DMS114 treated with DMSO at 0.1 percent for 48 hours (cell line): Measurements from ENCODE around the gene NPPB.
A peak's percentile ranks its signal among the peaks of the same experiment; 100 is the strongest.
"Not testable (repeated sequence)": the region's sequence is repeated elsewhere in the genome, so short reads cannot be mapped to it uniquely, and the experiment has no call there.

Experiments
- DNase-seq: peaks from one replicate; lab custom pipeline; 2025; ENCODE audit not compliant: unreplicated experiment; lab: John Stamatoyannopoulos, UW

NPPB gene

GRCh38 chr1:11858613-11858967, at the start of gene NPPB:
NPPB (minus strand) TSS chr1:11858945; CDS start chr1:11858833, 112 bp downstream.
- DNase-seq, result no peak

GRCh38 chr1:11908095-11908675, 49.4 kb upstream of the NPPB start:
- DNase-seq, result peak; percentile 99

DNA sequence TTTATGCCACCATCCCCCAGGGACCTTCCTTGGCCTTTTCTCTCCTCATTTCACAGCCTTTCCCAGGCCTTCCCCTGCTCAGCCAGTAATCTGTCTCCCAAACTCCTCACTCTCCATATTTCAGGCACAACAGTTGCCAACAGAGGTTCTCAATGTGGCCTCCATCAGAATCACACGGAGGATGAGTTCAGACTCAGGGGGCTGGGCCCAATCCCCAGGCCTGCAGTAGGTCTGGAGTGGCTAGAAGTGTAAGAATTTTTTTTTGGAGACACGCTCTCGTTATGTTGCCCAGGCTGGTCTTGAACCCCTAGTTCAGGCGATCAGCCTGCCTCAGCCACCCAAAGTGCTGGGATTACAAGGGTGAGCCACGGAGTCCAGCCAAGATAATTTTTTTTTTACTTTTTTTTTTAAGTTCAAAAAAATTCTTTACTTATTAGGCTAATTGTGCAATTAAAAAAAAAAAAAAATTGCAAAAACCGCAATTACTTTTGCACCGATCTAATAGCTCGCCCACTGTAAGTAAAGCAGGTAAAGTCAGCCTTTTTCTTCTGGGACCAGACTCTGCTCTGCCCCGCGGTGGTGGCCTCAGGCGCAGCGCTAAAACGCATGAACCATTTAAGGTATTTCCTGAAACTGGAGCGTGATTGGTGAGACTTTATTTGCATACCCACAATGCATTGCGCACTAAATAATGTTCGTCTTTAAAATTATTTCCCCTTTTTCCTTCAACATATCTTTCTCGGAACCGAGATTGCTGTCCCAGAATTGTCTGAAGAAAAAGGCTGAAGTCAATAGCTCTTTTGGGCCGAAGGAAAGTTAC, 48.7 kb upstream of the NPPB start:
- peak; percentile 92 for DNase-seq

DNA sequence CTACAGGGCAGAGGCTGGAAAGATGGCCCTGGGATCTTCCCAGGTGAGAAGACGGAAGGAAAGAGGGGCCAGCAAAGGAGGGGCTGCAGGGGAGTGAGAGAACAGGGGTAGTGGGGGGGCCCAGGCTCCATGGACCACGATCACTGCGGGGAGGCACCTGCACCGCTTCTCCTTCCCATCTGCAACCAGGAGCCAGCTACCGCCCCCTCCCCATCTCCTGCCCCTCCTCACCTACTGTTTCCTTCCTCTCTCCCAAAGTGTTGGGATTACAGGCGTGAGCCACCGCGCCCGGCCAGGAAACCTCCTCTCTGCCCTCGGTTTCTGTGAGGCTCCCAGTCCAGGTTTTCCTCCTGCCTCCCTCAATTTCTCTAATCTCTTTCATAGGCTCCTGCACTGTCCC, 48.1 kb upstream of the NPPB start:
- no peak for DNase-seq

GRCh38 chr1:11904978-11905377, 46.2 kb upstream of the NPPB start:
- DNase-seq, result no peak

DNA sequence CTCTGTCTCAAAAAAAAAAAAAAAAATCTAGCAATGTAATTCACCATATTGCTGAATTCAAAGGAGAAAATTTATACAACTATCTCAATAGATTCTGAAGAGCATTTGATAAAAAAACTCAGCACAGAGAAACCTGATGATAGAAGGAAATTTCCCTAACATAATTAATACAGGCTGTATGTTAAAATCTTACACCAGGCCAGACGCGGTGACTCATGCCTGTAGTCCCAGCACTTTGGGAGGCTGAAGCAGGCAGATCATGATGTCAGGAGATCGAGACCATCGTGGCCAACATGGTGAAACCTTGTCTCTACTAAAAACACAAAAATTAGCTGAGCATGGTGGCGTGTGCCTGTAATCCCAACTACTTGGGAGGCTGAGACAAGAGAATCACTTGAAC, 45.4 kb upstream of the NPPB start:
- DNase-seq, result not testable (repeated sequence)

DNA sequence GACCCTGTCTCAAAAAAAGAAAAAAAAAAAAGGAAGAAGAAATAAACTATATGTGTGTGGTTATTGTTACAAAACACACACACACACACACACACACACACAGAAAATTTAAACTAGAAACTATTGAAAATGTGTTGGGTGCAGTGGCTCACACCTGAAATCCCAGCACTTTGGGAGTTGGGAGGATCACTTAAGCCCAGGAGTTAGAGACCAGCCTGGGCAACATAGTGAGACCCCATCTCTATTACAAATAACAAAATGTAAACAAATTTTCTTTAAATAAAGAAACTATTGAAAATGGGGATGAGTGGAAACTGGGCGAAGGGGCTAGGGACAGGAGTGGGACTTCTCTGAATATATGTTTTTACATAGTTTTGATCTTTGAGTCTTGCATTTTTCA, 44.5 kb upstream of the NPPB start:
- DNase-seq, result no peak

- not testable (repeated sequence) for DNase-seq
These were observed 42.7 kb upstream of the NPPB start for GRCh38 chr1:11901446-11901845.

GRCh38 chr1:11898831-11899467, 40.2 kb upstream of the NPPB start:
- no peak for DNase-seq

DNA sequence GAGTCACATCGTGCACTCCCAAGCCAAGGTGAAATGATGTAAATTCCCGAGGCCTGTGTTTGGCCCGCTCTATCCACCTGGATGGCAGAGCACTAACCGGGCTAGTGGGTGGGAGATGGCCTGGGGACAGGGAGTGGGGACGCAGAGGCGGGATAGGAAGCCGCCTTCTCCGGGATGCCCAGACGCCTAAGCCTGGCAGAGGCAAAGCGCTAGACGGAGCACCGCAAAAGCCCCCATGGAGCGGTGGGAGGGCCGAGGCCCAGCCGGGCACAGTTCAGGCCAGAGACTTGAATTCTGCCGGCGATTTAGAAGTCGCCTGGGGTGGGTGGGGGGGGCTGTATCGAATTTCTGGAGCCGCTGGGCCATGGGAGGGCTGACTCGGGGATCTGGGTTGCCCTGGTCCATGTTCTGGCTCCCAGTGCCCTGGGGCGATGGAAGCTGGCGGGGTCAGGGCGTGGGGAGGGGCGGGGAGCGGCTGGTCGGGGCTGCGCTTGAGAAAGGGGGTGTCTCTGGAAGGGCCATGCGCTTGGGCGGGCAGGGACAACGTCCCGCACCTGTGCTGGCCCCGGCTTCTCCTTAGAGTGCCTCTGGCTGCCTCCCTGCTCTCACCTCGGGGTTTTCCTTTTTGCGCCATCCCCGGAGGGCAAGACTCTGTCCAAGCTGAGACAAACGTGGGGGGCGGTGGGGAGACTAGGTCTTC, 39.5 kb upstream of the NPPB start:
- DNase-seq, result no peak

GRCh38 chr1:11894501-11894900, 35.8 kb upstream of the NPPB start:
- not testable (repeated sequence) for DNase-seq

- DNase-seq, result no peak
These were observed 35.1 kb upstream of the NPPB start for GRCh38 chr1:11893907-11894251.

DNA sequence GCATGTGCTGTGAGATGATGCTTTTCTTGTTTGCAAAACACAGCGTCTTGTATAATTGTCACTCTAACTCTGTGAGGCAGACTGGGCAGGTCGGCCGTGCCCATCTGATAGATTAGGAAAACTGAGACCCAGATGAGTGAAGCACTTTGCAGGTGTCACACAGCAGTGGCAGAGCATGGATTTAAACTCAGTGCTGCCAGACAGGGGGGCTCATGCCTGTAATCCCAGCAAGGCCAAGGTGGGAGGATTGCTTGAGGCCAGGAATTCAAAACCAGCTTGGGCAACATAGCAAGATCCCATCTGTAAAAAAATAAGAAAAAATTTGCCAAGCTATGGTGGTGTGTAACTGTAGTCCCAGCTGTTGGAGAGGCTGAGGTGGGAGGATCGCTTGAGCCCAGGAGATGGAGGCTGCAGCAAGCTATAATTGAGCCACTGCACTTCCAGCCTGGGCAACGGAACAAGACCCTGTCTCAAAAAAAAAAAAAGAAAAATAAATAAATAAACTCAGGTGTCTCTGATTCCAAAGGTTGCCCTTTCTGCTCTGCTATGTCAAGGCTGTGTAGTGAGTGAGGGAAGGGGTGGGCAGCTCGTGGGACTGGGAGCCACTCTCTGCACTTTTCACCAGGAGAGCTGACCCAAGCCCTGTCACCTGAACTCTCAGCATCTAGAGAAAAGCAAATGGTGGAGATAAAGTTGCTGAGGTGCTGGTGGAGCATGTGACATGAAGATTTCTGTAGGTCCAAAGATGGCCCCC, 32.9 kb upstream of the NPPB start:
- no peak for DNase-seq

DNA sequence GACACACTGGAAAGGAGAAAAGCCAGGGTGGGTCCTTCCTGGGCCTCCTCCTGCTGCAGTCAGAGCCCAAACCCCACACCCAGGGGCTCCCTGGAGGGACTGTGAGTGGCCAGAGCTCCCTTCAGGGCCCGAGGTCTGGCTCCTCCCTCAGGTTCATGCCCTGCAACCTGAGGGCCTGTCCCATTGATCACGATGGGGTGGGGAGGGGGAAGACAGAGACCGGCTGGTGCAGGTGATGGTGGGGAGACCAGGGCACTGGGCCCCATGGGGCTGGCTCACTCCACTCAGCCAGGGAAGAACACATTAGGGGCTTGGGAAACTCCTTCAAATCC, 30.1 kb upstream of the NPPB start:
- no peak for DNase-seq

- no peak for DNase-seq
These were observed 29.6 kb upstream of the NPPB start for GRCh38 chr1:11888206-11888876.

DNA sequence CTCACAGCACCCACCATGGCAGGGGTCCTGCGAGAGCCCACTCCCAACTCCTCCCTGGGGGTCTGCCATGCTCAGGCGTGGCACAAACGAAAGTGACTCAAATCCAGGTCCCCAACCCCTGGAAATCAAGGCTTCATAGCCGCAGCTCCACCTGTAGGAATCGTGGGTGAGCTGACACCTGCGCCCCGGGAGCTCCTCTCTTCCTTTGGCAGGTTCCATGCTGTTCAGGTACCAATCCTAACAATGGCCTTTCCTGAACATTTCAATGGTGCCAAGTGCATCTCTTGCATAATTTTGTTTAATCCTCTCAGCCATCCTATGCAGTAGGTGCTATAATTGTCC, 28.9 kb upstream of the NPPB start:
- no peak for DNase-seq

DNA sequence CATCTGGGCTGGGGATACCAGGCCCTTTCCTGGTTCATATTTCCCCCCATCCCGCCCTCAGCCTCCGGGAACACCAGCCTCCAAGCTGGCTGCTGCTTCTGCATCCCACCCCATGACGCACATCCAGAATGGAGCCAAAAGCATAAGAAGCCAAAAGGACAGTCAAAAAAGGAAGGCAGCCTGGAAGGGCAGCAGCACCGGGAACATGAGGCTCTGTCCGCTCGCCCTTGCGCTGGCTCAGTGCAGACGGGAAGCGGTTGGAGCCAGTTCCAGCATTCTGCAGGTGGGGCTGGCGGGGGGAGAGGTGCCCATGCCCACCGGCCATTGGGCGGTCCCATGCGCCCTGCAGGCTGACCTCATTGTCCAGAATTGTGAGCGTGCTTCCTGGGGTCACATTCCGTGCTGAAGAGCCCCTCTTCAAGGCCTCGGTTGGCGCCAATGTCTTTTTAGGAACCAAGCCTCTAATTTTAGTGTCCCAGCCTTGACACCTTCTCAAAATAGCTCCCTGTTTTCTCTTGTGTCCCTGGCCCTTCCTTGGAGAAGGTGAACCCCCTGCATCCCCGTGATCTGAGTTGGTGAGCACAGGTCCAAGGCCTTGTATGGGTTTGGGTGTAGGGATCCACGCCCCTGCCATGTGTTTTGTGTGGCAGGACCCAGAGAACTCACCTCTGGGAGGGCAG, 28.4 kb upstream of the NPPB start:
- no peak for DNase-seq

DNA sequence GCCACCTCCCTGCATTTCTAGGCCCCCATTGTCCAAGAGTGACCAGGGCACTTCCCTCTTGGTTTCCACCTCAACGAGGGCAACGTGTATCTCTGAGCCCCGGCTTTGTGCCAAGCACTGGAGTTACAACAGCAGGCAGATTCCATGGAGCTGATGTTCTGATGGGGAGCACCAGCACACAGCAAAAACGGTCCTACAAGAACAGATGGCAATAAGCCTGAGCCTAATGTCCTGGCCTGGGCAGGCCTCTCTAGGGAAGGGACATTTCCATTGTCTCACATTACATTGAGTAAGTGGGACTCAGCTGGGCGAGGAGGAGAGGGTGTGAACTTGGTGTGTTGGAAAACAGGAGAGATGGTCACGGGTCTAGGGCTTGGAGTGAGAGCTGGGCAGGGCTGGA, 27.2 kb upstream of the NPPB start:
- no peak for DNase-seq

DNA sequence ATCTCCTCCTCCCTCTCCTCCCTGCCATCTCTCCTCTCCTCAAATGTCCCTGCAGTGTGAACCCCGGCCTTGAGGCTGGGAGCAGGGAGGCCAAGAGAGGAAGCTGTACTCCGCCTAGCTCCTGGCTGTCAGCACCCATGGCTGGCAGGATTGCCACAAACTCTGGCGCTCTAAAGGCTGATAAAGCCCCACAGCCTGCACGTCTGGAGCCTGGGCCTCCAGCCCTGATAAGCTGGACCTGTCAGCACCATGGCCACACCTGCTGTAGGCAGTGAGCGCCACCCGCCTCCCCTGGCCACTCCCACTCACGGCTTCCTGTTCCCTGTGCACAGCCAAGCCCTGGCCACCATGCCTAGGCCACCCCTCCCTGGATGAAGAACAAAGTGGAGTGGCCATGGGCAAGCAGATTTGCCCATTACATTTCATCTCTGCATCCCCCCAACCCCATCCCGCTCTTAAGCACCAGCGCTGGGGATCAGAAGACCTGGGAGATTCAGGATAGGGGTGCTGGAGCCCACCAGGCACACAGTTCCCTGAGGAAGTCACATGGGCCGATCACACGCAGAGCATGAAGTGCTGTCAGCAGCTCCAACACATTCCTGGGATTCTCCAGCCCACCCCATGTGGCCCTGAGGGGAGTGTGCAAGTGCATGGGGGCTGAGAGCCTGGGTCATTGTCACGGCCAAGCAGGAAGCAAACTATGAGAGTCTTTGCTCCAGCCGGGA, 24.2 kb upstream of the NPPB start:
- no peak for DNase-seq
